Upper lobe of left lung (tissue), 4 donors: ENCODE results near the gene CNTNAP2.

Experiments used
- CTCF ChIP-seq, 6 experiments: fragments of 450-650 bp in 4 of 6; fragments of 200-600 bp in 2 of 6; sonication (generic) in 2 of 6; IDR thresholded peaks; one replicate each; pipeline ENCODE4 v1.5.1; 2016 to 2019; ENCODE audit warnings: antibody characterized with exemption in 6 of 6
- EP300 ChIP-seq, 4 donors: sonication (generic); formaldehyde crosslinking; IDR thresholded peaks; one replicate each; pipeline ENCODE4 v1.5.1; 2017; ENCODE audit warnings: antibody characterized with exemption in 4 of 4, control low read depth in 2 of 4
- POLR2A ChIP-seq, 4 donors: fragments of 450-650 bp; IDR thresholded peaks; one replicate each; pipeline ENCODE4 v1.5.1; 2016 to 2017; ENCODE audit warnings: antibody characterized with exemption in 4 of 4, mild to moderate bottlenecking in 2 of 4
- POLR2AphosphoS5 ChIP-seq, 2 donors: sonication (generic); formaldehyde crosslinking; IDR thresholded peaks; one replicate each; pipeline ENCODE4 v1.5.1; 2017; ENCODE audit warnings: antibody characterized with exemption in 2 of 2

GRCh38 chr7:148288592-148289151 lies 2172.1 kb downstream of the CNTNAP2 start:
- TF ChIP-seq CTCF (IDR thresholded peaks at IDR 0.05), result no peak
- TF ChIP-seq POLR2A (IDR thresholded peaks at IDR 0.05), result no peak
- no peak for TF ChIP-seq EP300 (IDR thresholded peaks at IDR 0.05)
- no peak for TF ChIP-seq POLR2AphosphoS5 (IDR thresholded peaks at IDR 0.05)
